Upper lobe of left lung (tissue), 4 donors: ENCODE results near the gene KCNAB2.

Experiments used
- POLR2A ChIP-seq, 4 donors: fragments of 450-650 bp; IDR thresholded peaks; one replicate each; pipeline ENCODE4 v1.5.1; 2016 to 2017; ENCODE audit warnings: antibody characterized with exemption in 4 of 4, mild to moderate bottlenecking in 2 of 4
- TF ChIP-seq, protein P1 (sequence below), 6 experiments: fragments of 450-650 bp in 4 of 6; fragments of 200-600 bp in 2 of 6; sonication (generic) in 2 of 6; IDR thresholded peaks; one replicate each; pipeline ENCODE4 v1.5.1; 2016 to 2019; ENCODE audit warnings: antibody characterized with exemption in 6 of 6

DNA sequence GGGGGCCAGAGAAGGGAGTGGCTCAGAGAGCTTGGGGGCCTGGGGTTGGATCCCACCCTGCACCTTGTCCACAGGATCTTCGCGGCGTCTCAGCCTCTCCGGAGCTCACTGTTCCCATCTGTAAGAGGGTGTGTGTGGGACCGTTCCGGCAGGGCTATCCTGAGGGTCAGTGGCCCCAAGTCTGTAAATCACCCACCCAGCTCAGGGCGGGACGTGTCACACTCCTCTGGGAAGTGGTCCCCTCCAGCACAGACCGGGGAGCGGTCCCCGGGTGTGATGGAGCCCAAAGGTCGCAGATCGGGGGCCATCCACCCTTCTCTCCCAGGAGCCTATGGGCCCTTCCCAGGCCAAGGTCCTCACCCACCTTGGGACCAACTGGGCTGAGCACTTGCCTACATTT lies 40.0 kb downstream of the KCNAB2 start:
- TF ChIP-seq, protein P1, sequence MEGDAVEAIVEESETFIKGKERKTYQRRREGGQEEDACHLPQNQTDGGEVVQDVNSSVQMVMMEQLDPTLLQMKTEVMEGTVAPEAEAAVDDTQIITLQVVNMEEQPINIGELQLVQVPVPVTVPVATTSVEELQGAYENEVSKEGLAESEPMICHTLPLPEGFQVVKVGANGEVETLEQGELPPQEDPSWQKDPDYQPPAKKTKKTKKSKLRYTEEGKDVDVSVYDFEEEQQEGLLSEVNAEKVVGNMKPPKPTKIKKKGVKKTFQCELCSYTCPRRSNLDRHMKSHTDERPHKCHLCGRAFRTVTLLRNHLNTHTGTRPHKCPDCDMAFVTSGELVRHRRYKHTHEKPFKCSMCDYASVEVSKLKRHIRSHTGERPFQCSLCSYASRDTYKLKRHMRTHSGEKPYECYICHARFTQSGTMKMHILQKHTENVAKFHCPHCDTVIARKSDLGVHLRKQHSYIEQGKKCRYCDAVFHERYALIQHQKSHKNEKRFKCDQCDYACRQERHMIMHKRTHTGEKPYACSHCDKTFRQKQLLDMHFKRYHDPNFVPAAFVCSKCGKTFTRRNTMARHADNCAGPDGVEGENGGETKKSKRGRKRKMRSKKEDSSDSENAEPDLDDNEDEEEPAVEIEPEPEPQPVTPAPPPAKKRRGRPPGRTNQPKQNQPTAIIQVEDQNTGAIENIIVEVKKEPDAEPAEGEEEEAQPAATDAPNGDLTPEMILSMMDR (IDR thresholded peaks at IDR 0.05) = no peak
- TF ChIP-seq POLR2A (IDR thresholded peaks at IDR 0.05) = no peak
